AG08396 (cell line): ENCODE results near the gene APPBP2.
"Not testable (repeated sequence)": the region's sequence is repeated elsewhere in the genome, so short reads cannot be mapped to it uniquely, and the experiment has no call there.

Experiments used
- DNase-seq: peaks from one replicate; pipeline ENCODE4 v3.0.0; 2012; ENCODE audit warnings: low spot score, mixed read lengths

The APPBP2 gene, protein sequence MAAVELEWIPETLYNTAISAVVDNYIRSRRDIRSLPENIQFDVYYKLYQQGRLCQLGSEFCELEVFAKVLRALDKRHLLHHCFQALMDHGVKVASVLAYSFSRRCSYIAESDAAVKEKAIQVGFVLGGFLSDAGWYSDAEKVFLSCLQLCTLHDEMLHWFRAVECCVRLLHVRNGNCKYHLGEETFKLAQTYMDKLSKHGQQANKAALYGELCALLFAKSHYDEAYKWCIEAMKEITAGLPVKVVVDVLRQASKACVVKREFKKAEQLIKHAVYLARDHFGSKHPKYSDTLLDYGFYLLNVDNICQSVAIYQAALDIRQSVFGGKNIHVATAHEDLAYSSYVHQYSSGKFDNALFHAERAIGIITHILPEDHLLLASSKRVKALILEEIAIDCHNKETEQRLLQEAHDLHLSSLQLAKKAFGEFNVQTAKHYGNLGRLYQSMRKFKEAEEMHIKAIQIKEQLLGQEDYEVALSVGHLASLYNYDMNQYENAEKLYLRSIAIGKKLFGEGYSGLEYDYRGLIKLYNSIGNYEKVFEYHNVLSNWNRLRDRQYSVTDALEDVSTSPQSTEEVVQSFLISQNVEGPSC

DNA sequence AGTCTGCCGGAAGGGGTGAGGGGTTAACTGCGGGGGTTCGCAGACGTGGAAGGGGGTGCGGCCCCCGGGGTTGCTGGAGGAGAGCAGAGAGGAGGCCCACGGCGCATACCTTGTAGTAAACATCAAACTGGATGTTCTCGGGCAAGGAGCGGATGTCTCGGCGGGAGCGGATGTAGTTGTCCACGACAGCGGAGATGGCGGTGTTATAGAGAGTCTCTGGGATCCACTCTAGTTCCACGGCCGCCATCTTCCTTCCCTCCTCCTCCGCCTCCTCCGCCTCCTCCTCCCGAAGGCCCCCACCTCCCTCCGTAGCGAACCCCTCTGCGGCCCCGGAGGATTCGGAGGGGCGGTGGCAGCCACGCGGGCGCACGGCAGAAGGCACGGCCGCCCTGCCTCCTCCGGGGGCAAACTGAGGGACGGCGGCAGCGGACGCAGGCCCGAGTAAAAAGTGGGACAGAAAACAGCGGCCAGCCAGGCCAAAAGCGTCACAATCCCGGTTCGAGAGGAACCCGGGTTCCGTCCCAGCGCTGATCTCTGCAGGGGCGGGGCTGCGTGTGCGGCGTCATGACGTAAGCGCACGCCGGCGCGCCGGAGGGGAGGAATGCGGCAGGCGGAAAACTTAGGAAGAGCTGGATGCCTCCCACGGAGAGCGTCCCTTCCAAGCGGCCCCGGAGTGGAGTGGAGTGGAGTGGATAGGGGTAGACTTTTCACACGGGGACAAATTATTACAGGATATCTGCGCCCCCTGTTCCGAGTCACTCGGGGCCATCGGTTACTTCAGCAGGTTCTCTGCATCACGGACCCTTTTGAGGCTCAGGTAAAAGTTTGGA is at the start of gene APPBP2:
APPBP2 (minus strand) TSS at position 558 of the 830 bp plus-strand sequence; CDS start at position 247, 311 bp downstream.
- peak; percentile 91 for DNase-seq

DNA sequence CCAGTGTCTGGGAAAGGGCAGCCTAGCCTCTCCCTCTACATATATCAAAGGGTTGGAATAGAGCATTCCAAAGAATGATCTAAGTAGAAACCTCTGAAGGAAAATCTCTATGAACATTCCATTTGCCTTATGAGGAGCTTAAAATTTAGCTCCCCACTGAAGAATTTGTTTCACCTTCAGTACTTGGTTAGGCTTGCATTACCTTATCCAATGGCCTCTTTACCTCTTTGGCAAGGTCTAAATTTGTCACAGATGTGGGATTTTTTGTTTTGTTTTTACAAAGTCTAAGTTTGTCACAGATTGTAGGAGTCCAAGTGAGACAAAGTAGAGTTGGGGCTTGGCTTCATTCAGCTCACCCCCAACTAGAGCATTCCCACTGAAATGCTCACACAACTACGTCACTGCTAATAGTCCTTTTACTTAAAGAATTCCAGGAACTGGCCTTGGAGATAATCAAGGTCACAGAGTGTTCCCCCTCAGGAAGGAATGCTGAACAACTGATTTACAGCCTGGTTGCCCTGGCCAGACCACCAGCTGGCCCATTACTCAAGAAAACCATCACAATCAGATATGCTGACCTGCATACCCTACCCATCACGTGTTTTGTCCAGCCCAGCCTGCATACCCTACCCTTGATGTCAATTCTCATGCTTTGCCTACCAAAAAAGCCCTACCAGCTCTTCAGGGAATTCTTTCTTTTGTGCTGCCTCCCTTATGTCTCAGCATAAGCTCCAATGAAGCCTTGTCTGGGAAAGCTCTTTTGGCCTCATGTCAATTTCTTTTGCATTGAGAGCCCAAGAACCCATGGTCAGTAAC is 47.4 kb upstream of the APPBP2 start:
- no peak for DNase-seq

DNA sequence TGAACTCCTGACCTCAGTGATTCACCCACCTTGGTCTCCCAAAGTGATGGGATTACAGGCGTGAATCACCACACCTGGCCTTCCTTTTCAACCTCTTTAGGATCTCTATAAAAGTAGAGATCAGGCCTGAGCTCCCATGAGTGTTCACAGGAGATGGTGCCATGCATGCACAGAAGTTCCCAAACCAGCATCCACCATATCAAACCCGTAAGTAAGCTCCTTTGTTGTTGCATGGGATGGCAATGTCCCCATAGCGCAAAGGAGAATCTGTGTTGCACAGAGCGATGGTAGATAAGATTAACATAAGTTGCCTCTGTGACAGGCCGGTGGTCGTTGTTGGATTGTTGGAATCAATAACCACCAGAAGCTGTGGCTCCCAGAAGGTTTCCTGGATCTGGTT is 39.2 kb upstream of the APPBP2 start:
- DNase-seq = no peak

DNA sequence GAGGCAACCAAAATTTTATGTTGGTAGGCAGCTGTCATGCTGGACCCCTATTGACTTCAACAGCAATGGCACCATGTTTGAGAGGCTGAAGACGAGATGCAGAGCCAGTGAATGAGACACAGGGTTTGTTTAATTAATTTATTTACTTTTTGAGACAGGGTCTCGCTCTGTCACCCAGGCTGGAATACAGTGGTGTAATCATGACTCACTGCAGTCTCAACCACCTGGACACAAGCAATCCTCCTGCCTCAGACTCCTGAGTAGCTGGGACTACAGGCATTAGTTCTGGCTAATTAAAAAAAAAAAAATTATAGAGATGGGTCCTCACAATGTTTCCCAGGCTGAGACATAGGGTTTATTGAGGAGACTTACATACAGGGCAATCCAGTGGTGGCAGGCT is 37.7 kb upstream of the APPBP2 start:
- no peak for DNase-seq

DNA sequence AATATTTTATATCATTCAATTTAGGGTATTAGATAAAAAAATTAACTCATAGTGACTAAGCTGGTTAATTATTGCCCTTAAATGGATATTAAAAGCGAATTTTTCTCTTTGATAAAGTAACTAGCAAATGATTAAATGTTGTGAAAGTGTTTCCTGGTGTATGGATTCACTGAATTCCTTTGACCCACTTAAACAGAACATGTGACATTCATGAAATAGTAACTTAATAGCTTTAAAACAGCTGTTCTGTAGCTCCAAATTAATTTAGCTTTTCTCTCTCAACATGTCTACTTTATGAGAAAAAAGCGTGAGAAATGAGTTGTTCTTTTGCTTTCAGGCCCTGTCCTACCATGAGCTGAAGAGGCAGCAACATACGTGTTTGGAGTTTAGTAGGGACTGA is 36.4 kb upstream of the APPBP2 start:
- DNase-seq = no peak

DNA sequence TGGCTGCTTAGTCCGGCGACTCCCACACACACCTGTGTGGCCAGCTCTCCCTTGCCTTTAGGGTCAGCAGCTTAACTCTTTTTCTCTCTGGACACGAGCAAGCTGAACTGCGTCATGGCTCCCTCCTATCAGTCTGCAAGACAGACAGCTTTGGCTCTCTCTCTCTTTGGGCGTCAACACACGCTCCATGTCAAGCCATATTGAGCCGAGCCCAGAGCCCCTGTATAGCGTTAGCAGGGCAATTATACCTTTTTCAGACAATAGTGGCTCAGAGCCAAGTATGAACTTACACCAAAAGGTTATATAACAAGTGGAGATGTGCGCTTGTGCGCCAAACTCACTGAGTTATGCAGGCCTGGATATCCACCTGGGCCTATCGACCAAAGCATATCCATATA is 34.8 kb upstream of the APPBP2 start:
- DNase-seq = no peak

DNA sequence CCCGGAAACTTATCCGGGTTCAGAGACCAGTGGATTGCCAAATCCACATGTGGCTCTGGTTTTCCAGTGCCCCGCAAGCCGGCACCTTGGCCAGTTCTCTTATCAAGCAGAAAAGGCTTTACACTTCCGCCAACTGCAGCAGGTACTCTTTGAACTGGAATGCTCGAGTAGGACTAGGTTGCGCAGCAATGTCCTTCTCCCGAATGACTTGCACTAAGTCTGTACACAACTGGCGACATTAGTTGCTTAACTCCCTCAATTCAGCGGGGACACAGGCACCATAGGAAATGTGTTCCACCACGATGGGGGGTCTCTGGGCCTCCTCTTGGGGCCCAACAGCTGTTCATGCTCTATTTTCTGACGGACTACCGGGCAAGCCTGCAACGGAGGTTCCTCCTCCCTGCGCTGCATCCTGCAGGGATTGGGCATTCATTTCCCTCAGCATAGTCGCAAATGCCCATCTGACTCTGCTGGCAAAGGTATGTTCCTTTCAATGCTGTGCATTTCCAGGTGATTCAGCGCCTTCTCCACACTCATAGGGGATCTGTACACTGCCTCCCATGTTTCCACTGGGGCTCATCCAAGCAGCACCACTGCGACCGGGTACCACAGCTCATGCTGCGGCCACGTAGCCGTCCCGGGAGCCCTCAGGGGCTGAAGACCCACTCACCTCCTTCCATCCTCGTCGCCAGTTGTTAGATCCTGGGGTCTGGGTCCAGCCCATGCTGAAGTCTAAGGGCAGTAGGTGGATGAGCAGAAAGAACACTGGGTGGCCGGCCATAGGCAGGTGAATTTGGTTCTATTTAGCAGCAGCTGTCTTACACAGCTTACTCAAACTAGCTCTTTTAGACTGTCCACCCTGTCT is 34.2 kb upstream of the APPBP2 start:
- no peak for DNase-seq

DNA sequence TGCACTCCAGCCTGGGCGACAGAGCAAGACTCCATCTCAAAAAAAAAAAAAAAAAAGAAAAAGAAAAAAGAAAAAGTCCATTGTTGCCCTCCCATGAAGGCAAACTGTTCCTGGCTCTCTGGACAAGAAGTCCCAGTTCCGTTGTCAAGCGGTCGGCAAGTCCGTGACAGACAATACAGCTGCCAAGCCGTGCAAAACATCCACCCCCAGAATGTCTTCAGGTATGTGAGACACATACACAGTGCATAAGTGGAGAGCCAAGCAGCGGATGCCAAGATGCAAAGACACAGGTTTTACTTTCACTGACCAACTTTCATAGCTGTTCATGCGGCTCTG is 33.6 kb upstream of the APPBP2 start:
- no peak for DNase-seq

DNA sequence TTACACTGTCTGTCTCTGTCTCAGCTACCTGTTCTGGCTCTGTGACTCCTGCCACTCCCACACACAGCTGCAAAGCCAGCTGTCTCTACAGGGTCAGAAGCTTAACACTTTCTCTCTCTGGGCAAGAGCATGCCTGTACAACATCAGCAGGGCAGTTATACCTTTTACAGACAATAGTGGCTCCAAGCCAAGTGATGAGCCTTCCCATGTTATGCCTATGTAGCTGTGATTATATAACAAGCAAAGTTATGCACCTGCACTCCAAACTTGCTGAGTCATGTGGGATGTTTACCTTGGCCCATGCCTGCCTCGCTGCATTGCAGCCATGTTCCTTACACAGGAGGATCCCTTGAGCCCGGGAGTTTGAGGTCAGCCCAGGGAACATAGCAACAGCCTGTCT is 31.8 kb upstream of the APPBP2 start:
- no peak for DNase-seq

DNA sequence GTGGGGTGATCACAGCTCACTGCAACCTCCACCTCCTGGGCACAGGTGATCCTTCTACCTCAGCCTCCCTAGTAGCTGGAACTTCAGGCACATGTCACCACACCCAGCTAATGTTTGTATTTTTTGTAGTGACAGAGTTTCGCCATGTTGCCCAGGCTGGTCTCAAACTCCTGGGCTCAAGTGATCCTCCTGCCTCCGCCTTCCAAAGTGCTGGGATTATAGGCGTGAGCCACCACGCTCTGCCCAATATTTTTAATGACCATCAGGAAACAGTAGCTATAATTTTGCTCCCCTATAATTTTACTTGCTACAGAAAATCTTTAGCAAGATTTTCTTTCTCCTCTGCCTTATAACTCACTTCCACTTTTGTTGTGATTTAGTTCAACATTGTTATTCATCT is 29.7 kb upstream of the APPBP2 start:
- no peak for DNase-seq

DNA sequence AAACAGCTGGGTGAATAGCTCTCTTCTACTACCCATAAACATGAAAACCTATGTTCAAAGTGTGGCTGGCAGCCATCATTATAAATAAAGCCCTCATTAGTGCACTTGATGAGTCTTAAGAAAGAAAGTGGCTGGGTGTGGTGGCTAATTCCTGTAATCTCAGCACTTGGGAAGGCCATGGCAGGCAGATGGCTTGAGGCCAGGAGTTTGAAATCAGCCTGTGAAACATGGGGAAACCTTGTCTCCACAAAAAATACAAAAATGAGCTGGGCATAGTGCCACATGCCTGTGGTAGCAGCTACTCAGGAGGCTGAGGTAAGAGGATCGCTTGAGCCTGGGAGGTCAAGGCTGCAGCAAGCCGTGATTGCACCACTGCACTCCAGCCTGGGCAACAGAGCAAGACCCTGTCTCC is 28.3 kb upstream of the APPBP2 start:
- DNase-seq = no peak

DNA sequence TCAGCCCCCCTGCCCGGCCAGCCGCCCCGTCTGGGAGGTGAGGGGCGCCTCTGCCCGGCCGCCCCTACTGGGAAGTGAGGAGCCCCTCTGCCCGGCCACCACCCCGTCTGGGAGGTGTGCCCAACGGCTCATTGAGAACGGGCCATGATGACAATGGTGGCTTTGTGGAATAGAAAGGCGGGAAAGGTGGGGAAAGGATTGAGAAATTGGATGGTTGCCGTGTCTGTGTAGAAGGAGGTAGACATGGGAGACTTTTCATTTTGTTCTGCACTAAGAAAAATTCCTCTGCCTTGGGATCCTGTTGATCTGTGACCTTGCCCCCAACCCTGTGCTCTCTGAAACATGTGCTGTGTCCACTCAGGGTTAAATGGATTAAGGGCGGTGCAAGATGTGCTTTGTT is 26.2 kb upstream of the APPBP2 start:
- DNase-seq = not testable (repeated sequence)

DNA sequence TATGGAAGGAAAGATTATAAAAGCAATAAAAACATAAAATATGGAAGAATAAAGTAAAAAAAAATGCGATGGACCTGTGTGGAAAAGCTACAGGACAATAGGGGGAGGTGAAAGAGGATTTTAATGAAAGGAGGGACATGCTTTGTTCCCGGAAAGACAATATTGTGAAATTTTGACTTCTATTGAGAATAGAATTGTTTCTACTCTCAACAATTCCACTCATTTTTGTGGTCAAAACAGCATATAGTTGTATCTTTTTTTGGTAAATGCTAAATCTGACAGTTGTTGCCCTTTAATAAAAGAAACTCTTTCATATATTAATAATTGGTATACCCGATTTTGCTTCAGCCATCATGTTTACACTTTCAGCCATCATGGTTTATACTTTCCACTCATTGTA is 22.9 kb upstream of the APPBP2 start:
- DNase-seq = no peak

DNA sequence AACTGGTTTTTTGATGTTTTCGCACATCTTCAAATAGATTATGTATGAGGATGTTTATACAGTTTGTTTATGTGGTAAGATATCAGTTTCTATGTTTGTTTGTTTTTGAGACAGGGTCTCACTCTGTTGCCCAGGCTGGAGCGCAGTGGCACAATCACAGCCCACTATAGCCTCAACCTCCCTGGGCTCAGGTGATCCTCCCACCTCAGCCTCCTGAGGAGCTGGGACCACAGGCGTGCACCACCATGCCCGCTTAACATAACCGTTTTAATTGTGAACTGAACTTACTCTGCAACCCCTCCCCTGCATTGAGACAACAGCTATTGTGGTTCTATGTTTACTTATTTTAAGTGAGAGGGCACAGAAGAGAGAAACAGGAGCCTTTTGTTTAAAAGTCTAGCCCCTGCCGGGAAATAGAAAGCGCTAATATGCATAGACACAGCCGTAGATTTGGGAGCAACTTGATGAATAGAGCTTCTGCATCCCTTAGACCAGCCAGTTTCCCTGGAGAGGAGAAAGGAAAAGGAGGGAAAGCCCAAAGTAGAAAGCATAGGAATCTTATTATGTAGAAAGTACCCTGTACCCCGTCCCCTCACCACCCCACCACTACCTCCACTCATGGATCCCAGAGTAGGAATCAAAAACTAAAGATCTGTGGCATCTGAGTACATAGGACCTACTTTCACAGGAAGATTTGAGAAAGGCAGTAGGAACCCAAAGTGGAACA is 19.6 kb upstream of the APPBP2 start:
- DNase-seq = no peak

DNA sequence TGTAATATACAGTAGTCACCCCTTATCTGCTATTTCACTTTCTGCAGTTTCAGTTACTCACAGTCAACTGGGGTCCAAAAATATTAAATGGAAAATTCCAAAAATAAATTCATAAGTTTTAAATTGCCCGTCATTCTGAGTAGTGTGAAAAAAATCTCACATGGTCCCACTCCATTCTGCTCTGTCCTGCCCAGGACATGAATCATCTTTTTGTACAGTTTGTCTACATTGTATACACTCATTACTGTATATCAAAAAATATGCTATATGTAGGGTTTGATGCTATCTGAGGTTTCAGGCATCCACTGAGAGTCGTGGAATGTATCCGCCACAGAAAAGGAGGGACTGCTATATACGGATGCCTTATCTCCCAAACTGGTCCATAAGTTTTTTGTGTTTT is 16.0 kb upstream of the APPBP2 start:
- DNase-seq = no peak

DNA sequence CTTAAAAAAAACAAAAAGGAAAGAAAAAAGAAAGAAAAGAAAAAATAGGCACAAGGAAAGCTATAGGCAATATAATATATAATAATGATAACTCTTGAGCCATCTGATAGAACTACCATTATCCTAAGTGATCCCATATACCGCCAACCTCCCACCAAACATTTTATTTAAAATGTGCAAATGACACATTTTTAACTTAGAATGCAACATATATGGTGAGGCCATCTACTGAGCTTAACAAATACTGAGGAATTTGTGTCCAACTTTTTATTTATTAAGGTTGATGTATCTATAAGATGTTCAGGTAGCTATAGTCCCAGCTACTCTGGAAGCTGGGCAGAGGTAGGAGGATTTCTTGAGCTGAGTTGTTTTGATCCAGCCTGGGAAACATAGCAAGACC is 14.4 kb upstream of the APPBP2 start:
- DNase-seq = no peak

DNA sequence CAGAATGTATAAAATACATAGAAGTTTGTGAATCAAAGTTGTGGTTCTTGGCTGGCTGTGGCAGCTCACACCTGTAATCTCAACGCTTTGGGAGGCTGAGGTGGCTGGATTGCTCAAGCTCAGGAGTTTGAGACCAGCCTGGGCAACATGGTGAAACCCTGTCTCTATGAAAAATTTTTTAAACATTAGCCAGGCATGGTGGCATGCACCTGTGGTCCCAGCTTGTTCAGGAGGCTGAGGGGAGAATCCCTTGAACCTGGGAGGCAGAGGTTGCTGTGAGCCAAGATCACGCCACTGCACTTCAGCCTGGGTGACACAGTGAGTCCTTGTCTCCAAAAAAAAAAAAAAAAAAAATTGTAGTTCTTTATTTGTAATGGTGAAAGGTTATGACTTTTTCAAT is 13.8 kb upstream of the APPBP2 start:
- no peak for DNase-seq

DNA sequence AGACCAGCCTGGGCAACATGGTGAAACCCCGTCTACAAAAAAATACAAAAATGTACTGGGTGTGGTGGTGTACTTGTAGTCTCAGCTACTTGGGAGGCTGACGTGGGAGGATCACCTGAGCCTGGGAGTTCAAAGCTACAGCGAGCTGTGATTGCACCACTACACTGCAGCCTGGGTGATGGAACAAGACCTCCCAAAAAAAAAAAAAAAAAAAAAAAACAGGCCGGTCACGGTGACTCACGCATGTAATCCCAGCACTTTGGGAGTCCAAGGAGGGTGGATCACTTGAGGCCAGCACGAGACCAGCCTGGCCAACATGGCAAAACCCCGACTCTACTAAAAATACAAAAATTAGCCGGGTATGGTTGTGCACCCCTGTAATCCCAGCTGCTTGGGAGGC is 12.7 kb upstream of the APPBP2 start:
- no peak for DNase-seq

DNA sequence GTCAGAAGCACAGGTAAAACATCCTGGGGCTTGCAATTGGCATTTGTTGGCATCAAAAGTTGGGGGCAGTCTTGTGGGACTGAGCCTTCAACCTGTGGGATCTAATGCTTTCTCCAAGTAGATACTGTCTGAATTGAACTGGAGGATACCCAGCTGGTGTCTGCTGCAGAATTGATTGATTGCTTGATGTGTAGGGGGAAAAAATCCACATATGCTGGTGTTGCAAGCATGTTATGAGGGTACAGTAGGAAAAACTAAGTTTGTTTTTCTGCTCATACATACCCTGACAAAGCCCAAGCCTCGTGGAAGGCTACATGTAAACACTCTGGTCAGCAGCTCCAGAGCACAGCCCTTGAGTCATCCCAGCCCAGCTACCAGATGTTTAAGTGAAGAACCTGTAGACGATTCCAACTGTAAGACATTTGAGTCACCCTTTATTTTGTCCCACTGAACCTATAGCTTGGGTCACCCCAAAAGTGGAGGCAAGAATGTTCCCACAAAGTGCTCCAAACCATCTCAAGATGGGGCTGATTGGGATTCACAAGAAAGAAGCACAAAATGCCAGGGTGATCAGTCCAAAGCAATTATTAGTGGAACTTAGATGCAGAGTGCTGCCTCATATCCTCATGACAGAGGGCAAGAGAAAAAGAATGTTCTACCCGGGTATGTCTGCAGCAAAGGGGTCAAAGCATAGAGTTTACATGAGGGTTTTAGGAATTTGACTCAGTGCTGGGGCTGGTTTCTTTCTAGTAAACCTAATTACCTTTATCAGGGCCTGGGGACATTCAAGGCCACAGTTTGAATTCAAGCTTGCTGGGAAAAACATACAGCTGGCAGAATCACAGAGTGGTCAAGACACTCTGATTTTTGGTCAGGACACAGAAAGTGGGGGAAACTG is 9.6 kb upstream of the APPBP2 start:
- DNase-seq = peak; percentile 86
